DMS53 treated with DMSO at 0.1 percent for 48 hours (cell line): ENCODE results near the gene MYL7.

Experiments
- DNase-seq: peaks from one replicate; lab custom pipeline; 2025; ENCODE audit not compliant: unreplicated experiment; lab: John Stamatoyannopoulos, UW

MYL7 gene

DNA sequence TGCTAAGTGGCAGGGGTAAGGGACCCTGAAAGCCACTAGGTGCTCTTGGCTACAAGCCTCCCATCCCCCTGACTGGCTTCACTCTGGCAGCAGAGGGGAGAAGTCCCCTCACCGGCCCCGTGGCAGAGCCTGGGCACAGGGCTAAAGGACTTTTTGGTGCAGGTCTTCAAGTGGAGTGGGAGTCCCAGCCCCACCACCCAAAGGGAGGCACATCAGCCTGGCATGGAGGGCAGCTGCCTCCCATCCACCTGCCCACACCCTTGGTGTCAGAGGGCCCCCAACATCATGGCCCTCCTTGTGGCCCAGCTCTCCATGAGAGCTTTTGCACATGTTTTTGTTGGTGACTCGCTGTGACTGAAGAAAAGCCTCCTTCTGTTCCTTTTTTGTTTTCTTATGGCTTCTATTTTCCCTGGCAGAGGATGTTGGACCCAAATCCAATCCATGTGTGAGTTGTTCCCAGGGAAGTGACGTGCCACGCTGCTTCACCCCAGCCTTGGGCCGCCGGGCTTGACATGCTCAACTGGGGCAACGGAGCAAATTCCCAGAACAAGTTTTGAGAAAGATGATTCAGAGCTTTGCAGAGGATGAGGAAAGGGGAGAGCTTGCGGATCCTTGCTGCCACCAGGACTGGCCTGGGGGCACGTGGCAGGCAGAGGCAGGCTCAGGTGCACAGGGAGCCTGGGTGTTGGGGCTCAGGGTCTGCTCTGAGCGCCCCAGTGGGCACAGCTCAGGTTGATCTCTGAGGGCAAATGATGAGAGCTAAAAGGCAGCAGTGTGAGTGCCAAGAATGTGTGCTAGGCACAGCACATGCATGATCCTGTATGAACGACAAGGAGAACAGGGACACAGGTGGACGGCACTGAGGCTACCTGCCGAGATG is 38.9 kb downstream of the MYL7 start:
- DNase-seq = no peak

- DNase-seq = no peak
Measured at GRCh38 chr7:44101303-44101965, 39.7 kb downstream of the MYL7 start.

DNA sequence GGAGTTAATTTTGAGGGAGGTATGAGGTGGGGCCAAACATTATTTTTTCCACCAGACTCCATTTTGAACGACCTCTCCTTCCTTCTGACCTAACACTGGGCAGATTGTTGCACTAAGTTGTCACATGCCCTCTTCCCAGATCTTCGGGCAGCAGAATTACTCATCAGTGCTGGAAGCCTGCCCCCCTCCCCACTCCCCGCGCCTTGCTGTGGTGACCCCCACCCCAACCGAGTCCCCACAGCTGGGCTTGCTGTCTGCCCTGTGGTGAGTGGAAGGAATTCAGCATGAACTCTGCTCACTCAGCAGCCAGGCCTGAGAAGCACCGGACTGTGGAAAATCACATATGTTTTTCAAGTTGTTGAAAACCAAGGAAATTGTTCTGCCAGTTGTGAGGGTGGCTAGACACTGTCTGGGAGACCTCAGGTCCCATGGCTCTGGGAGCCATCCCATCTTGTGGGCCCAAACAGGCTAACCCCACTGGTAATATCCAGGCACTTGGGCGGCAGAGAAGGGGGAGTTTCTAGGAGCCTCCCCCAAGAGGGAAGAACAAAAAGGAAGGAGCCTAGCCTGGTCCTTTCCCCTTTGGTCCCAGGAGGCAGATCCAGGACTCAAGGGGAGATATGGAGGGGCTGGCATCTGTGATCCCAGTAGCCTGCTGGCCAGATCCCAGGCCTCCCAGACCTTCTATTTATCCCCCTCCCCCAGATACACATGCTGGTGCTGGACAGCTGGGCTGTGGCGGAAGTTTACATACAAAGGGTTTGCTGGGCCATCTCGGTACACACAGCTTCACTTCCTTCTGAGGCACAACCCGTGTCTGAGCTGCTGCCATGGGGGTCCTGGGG is 40.5 kb downstream of the MYL7 start:
- no peak for DNase-seq

GRCh38 chr7:44099669-44100068 is 41.5 kb downstream of the MYL7 start:
- DNase-seq = no peak

DNA sequence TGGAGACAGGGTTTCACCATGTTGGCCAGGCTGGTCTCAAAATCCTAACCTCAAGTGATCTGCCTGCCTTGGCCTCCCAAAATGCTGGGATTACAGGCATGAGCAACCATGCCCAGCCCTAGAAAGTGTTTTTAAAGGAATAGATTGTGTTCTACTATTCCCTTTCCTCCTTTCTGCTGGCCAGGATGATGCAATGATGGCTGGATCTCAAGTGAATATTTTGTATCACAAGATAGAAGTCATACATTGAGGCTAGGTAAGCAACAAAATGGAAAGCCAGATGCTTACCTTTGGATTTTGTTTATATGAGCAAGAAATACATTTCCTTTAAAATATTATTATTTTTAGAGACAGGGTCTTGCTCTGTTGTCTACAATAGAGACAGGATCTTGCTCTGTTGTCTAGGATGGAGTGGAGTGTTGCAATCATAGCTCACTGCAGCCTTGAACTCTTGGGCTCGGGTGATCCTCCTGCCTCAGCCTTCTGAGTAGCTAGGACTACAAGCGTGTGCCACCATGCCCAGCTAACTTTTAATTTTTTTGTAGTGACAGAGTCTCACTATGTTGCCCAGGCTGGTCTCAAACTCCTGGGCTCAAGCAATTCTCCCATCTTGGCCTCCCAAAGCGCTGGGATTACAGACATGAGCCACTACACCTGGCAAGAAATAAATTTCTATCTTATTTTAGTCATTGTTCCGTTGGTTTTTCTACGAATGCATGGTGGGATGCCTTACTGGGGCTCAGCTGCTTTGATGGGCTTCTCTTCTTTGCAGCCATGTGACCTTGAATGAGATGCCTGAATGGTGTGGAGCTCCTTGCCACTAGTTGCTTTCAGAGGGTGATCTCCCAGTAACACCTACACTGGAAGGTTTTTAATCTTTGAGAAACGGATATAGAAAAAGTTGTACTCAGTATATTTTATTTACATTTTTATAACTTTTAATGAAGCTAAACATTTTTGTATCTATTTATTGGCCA is 42.8 kb downstream of the MYL7 start:
- no peak for DNase-seq

GRCh38 chr7:44097064-44097932 is 43.8 kb downstream of the MYL7 start:
- DNase-seq = no peak

GRCh38 chr7:44096326-44096881 is 44.7 kb downstream of the MYL7 start:
- DNase-seq = no peak

DNA sequence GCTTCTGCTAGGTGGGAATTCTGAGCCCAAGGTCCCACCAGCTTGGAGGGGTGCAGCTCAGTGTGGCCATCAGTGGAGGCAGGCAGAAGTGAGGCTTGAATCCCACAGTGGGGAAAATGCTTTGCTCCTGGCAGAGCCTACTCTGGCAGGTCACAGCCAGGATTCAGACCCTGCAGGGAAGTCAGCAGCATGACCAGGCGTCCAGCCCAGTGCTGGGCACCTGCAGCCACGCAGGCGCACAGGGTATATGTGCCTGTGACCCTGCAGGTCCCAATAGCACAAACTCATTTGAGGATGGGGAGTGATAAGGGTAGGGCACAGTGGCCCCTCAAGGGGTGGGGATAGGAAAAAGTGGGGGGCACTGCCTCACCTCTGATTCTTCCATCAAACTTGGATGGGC is 45.4 kb downstream of the MYL7 start:
- DNase-seq = no peak

- DNase-seq = no peak
Measured at GRCh38 chr7:44094883-44095592, 46.1 kb downstream of the MYL7 start.

- no peak for DNase-seq
Measured at GRCh38 chr7:44094365-44094764, 46.8 kb downstream of the MYL7 start.

GRCh38 chr7:44093102-44093641 is 48.0 kb downstream of the MYL7 start:
- no peak for DNase-seq
